SJCRH30 (cell line): ENCODE data around the gene ABI3. TPM values are rescaled to one million over a fixed set of nuclear protein-coding genes. Genes with fewer than 3 reads are reported as not detected.

Experiments
- DNase-seq, 2 experiments: peaks; one replicate each; pipeline ENCODE4 v3.0.0-alpha.2; 2015 to 2020
- H3K27ac ChIP-seq: fragments of 250-450 bp; sonication (Bioruptor Pico); 2 replicates; pipeline ENCODE4 v1.5.1; 2020; ENCODE audit warnings: mild to moderate bottlenecking, moderate library complexity
- H3K27me3 ChIP-seq: fragments of 250-450 bp; sonication (Bioruptor Pico); 2 replicates; pipeline ENCODE4 v1.5.1; 2020; ENCODE audit warnings: mild to moderate bottlenecking, moderate library complexity
- H3K36me3 ChIP-seq: fragments of 250-450 bp; sonication (Bioruptor Pico); 2 replicates; pipeline ENCODE4 v1.5.1; 2020; ENCODE audit warnings: mild to moderate bottlenecking, moderate library complexity
- H3K4me1 ChIP-seq: fragments of 250-450 bp; sonication (Bioruptor Pico); 2 replicates; pipeline ENCODE4 v1.5.1; 2020; ENCODE audit warnings: mild to moderate bottlenecking, moderate library complexity
- H3K4me3 ChIP-seq: fragments of 250-450 bp; sonication (Bioruptor Pico); 2 replicates; pipeline ENCODE4 v1.5.1; 2020; ENCODE audit warnings: mild to moderate bottlenecking, moderate library complexity
- H3K9me3 ChIP-seq: fragments of 250-450 bp; sonication (Bioruptor Pico); replicated peaks from 2 replicates; pipeline ENCODE4 v1.5.1; 2020; ENCODE audit warnings: mild to moderate bottlenecking, moderate library complexity
- total RNA-seq: library from RNA; depleted of rRNA; stranded (reverse); fragments of >200 nt; shearing (Covaris generic); gene quantifications from 2 replicates; pipeline ENCODE4 v1.2.3, GENCODE V29; 2014

ABI3 gene
- total RNA-seq, 1 experiment from 2014 or later = 4.2 TPM

DNA sequence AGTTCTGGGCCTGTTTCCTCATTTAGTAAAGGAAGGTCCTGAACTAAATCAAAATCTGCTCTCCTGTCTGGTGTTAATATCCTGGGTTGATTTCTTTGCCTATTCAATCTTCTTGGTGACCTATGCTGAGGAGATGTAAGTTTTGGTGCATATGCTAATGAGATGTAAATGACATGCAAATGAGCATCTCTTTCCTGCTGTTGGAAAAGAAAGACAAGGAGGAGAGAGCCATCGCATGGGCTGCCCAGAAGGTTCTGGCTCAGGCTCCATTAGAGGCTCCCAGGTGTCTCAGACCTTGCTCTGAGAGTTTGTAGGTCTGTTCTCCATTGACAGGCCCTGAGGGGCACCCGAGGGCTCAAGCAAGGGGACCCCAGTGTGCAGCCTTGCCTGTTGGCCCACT is 3.3 kb downstream of the ABI3 start:
- no peak overlapping the region for H3K4me3 ChIP-seq
- H3K9me3 ChIP-seq = no peaks in the 10 kb centered on the region
- H3K27ac ChIP-seq = no peak overlapping the region
- no peaks in the 10 kb centered on the region for H3K27me3 ChIP-seq
- H3K36me3 ChIP-seq = no peaks in the 10 kb centered on the region
- DNase-seq = no peak
- peaks cover 10% of the 10 kb centered on the region for H3K4me1 ChIP-seq

DNA sequence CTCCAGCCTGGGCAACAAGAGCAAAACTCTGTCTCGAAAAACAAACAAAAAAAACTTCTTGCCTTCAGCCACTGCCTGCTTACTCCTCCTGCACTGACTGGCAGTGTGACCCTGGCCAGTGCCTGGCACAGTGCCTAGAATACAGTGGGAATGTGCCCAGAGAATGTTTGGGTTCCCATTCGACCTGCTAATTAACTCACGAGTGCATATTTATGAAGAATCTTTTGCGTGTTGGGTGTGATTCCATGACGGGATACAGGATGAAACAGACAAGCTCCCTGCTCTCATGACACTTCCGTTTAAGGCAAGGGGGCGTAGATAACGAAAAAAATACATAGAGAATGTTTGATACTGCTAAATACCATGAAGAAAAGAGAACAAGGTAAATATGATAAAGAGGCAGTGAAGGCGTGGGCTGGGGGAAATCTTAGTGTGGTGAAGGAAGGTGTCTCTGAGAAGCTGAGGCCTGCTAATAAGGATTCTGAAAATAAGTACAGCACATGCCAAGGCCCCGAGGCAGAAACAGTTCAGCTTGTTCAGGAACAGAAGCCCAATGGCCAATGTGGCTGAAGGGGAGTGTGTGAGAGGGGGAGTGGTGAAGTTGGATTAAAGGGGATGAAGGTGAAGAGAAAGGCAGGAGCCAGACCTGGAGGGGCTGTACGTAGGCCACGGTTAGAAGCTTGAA is 4.3 kb downstream of the ABI3 start:
- no peak overlapping the region for H3K4me3 ChIP-seq
- H3K36me3 ChIP-seq = no peaks in the 10 kb centered on the region
- peaks cover 3% of the 10 kb centered on the region for H3K4me1 ChIP-seq
- DNase-seq = no peak
- no peaks in the 10 kb centered on the region for H3K9me3 ChIP-seq
- no peaks in the 10 kb centered on the region for H3K27me3 ChIP-seq
- no peak overlapping the region for H3K27ac ChIP-seq

DNA sequence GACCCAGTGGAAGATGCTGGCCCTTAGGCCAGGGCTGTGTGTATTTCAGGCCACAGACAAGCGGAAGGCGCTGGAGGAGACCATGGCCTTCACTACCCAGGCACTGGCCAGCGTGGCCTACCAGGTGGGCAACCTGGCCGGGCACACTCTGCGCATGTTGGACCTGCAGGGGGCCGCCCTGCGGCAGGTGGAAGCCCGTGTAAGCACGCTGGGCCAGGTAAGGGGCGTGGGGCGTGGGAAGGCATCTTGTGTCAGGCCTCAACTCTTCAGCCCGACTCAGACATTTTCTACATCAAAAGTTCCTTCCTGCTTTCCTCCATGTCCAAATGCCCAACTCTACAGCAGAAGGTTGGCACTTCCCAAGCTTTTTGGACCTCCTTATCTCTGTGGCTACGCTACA is 6.0 kb downstream of the ABI3 start:
- Histone ChIP-seq H3K4me3 (no peak overlapping the region), H3K27ac (no peak overlapping the region), H3K27me3 (no peaks in the 10 kb centered on the region), H3K9me3 (no peaks in the 10 kb centered on the region), H3K36me3 (no peaks in the 10 kb centered on the region), H3K4me1 (no peaks in the 10 kb centered on the region)
- DNase-seq = no peak

DNA sequence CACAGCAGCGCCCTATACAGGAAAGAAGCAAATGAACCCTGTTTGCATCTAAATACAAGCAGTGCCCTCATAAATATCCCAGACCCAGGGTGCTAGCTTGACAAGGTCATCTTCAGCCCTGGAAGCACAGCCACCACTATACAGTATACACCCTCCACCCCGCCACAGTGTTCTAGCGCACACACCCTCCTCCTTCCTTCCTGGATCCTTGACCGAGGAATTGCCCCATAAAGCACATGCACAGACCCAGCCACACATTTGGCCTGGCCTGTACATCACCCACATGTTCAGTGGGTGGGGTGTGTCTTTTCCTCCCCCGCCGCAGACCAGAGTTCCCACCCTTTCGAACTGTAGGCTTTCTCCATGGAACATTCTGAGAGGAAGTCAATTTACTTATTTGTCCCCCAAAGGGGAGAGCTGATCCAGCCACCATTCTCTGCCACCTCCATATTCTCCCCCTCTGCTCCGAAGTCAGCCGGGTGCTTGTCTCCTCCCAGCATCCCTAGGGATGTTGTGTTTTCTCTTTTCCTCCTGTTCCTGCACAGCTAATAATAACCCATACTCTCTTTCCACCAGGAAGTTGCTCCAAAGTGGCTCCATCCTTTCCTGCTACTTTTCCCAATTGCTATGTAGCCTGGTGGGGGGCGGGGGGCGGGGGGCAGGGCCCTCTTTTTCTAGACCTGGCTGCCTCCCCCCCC is 6.6 kb downstream of the ABI3 start:
- no peak for DNase-seq
- no peaks in the 10 kb centered on the region for H3K4me1 ChIP-seq
- no peak overlapping the region for H3K27ac ChIP-seq
- no peaks in the 10 kb centered on the region for H3K36me3 ChIP-seq
- H3K9me3 ChIP-seq = no peaks in the 10 kb centered on the region
- no peaks in the 10 kb centered on the region for H3K27me3 ChIP-seq
- no peak overlapping the region for H3K4me3 ChIP-seq

- Histone ChIP-seq H3K4me1 (no peaks in the 10 kb centered on the region), H3K9me3 (no peaks in the 10 kb centered on the region), H3K27ac (no peak overlapping the region), H3K36me3 (no peaks in the 10 kb centered on the region), H3K4me3 (no peak overlapping the region), H3K27me3 (no peaks in the 10 kb centered on the region)
- no peak for DNase-seq
Observed at GRCh38 chr17:49217651-49218413, 7.3 kb downstream of the ABI3 start.

DNA sequence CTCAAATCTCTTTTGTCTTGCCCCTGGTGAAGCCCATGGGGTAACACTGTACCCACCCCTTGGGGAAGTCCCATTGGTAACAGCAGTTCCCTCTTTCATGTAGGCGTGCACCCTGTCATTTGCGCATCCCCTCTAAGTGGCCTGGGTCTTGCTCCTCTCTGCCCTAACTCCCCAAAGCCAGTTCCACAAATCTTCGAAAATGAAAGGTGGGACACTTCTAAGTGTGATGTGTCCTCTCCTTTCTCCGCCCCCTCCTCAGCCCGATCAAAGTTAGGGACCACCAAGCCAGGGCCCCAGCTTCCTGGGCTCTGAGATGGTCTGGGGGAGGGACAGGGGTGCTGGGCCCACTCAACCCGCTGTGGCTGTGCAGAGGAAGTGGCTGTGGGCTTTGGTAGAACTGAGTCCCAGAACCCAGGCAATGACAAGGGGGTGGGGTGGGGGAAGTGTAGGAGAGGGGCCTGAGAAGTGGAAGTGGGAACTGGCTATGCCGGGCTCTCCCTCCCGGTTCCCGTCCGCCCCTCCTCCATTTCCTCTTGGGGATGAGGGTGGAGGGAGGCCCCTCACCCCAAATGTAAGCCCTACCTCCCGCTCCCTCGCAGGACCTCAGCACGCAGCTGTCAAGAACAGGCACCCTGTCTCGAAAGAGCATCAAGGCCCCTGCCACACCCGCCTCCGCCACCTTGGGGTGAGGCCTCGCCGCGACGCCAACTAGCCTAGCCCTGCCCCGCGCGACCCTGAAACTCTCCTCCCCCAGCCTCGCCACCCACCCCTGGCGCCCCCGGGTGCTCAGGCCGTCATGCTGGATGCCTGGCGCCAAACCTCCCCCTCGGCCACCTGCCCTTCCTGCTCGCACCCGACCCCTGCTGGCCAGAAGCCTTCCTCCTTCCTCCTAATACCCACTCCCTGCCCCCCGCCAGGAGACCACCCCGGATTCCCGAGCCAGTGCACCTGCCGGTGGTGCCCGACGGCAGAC is 8.7 kb downstream of the ABI3 start:
- Histone ChIP-seq H3K4me1 (no peaks in the 10 kb centered on the region), H3K36me3 (no peaks in the 10 kb centered on the region), H3K27ac (no peak overlapping the region), H3K27me3 (no peaks in the 10 kb centered on the region), H3K4me3 (no peak overlapping the region), H3K9me3 (no peaks in the 10 kb centered on the region)
- no peak for DNase-seq

DNA sequence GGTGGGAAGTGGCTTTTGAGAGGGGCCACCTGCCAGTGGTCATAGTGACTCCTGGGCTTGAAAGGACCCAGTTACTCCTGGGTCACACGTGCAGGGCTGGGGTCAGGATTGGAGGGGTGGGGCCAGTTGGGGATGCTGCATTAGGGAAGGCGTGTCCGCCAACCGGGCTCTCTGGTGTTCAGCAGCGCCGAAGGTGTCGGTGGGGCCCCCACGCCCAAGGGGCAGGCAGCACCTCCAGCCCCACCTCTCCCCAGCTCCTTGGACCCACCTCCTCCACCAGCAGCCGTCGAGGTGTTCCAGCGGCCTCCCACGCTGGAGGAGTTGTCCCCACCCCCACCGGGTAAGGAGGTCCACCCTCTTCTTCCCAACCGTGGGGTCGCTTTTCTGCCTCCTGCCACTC is 9.5 kb downstream of the ABI3 start:
- no peaks in the 10 kb centered on the region for H3K4me1 ChIP-seq
- no peaks in the 10 kb centered on the region for H3K36me3 ChIP-seq
- no peaks in the 10 kb centered on the region for H3K27me3 ChIP-seq
- no peak overlapping the region for H3K27ac ChIP-seq
- H3K9me3 ChIP-seq = no peaks in the 10 kb centered on the region
- DNase-seq = no peak
- no peak overlapping the region for H3K4me3 ChIP-seq

DNA sequence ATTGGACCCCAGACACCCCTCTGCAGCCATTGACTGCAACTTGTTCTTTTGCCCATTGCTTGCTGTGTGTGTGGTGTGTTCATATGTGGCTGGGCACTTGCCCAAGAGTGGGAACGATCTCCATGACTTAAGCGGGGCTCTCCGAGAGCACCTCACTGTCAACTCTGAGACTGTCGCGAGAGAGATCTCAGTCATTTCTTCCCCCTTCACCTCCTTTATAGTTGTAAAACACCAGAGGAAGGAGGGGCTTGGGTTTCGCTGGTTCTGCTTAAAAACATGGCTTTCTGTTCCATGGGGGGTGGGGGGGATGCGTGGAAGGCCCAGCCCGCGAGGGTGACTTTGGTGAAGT is 12.6 kb downstream of the ABI3 start:
- Histone ChIP-seq H3K36me3 (no peaks in the 10 kb centered on the region), H3K9me3 (no peaks in the 10 kb centered on the region), H3K27me3 (no peaks in the 10 kb centered on the region), H3K4me1 (no peaks in the 10 kb centered on the region), H3K27ac (no peak overlapping the region), H3K4me3 (no peak overlapping the region)
- no peak for DNase-seq

DNA sequence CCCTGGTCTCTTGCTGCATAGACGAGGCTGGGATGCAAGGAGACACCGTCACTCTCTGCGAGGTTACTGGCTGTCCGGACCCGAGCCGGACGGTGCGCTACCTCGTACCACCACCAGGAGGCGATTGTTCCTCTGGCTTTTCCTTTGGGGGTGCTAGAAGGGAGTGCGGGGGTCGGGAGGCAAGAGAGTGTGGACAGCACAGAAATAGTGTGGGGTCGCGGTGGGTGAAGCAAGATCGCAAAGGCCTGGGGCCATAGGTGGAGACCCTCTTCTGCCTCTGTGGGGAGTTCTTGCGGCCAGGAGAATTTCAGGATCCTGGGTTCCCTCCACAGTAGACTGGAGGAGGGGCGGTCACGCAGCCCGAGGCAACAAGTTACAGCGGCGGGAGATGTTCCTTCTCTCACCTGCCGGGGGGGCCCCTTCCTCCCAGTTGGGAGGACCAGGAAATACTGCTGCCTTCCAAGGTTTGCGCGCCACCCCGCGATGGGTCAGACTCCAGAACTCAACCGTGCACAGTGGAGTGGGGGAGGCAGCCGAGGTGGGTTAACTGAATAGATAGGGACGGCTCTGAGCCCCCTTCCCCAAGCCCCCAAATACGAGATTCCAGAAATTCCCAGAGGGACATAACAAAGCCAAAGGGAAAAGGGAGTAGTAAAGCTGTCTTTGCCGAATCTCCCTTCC is 13.2 kb downstream of the ABI3 start:
- H3K36me3 ChIP-seq = no peaks in the 10 kb centered on the region
- H3K27me3 ChIP-seq = no peaks in the 10 kb centered on the region
- H3K4me1 ChIP-seq = no peaks in the 10 kb centered on the region
- no peaks in the 10 kb centered on the region for H3K9me3 ChIP-seq
- peak; percentile 18 to 48 for DNase-seq
- no peak overlapping the region for H3K27ac ChIP-seq
- no peak overlapping the region for H3K4me3 ChIP-seq

DNA sequence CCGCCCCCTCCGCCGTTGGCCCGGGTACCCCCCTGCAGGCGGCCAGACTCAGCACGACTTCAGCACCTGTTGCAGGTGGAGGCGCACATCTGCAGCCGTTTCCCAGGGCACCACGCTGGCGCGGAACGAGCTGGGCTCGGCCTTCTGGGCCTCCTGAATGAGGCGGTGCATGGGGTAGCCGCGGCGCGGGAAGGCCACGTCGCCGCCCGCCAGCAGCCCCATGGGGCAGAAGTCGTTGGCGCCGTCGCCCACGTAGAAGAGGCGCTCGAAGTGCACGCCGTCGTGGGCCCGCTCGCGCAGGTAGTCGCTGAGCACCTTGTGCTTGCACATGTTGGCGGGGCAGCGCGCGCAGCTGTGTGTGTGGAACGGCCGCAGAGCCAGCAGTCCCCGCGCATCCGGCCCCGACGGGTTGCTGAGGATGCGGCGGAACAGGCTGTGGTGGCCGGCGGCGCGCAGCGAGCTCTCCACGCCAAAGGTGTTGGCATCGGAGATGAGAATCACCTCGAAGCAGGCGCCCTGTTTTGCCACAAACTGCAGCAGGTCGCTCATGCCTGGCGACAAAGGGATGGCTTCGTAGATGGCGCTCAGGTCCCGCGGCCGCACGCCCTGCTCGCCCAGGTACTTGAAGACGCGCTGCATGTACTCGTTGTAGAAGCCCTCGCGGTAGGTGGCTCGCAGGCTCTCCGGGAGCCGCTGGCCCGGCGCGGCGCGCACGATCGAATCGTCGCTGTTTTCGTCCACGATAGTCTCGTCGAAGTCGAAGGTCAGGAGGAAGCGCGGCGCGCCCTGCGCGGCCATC is 13.9 kb downstream of the ABI3 start:
- Histone ChIP-seq H3K27me3 (peaks cover under 1% of the 10 kb centered on the region; the same call in 1 of the 2 replicates), H3K9me3 (no peaks in the 10 kb centered on the region)
- no peak for DNase-seq

GRCh38 chr17:49224997-49225337 is 14.5 kb downstream of the ABI3 start:
- no peak for DNase-seq
- Histone ChIP-seq H3K36me3 (no peaks in the 10 kb centered on the region), H3K9me3 (no peaks in the 10 kb centered on the region), H3K4me3 (no peak overlapping the region), H3K27me3 (peaks cover 5% of the 10 kb centered on the region; the same call in 1 of the 2 replicates), H3K27ac (no peak overlapping the region), H3K4me1 (0 out of 2 replicates have a peak, but pooled peaks cover 3% of the 10 kb centered on the region)

More for the DNA sequence above, 13.9 kb downstream of the ABI3 start:
- 0 out of 2 replicates have a peak, but pooled peaks cover 3% of the 10 kb centered on the region for H3K4me1 ChIP-seq
- H3K4me3 ChIP-seq = no peak overlapping the region
- H3K36me3 ChIP-seq = no peaks in the 10 kb centered on the region
- no peak overlapping the region for H3K27ac ChIP-seq

DNA sequence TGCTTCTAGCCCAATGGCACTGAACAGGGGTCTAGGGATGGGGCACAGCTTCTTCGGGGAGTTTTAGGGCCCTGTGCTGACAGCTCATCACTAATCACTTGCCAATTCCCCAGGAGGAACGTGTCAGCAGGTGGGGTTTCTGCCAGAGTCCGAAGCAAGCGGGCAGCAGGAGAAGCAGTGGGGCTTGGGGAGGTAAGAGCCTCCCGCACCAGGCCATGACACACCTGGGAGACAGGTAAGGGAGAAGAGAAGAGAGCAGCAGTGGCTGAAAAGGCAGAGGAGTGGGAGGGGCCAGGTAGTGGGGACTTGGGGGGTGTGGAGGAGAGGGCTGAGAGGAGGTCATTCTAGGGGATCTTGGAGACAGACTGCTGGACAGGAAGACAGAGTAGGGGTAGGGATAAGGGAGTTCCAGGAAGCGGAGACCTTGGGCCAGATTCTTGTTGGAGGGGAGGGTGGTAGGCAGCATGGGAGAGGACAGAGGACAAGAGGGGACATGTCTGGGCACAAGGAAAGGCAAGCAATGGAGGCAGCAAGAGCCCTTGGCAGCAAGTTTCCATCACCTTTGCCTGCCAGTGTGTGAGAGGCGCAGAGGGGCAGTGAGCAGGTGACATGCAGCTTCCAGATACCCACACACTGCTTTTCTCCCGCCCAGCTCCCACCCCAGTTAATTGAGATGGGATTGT is 15.2 kb downstream of the ABI3 start:
- Histone ChIP-seq H3K4me3 (no peak overlapping the region), H3K4me1 (0 out of 2 replicates have a peak, but pooled peaks cover 3% of the 10 kb centered on the region), H3K36me3 (no peaks in the 10 kb centered on the region), H3K27ac (no peak overlapping the region), H3K27me3 (peaks cover 5% of the 10 kb centered on the region; the same call in 1 of the 2 replicates), H3K9me3 (no peaks in the 10 kb centered on the region)
- no peak for DNase-seq
